Stimulated activated CD8-positive, alpha-beta memory T cell treated with anti-CD3 and anti-CD28 coated beads, Interleukin-12 subunit alpha, Interleukin-12 subunit beta, amount 100 ng/mL, for 24 hours (primary cell): ENCODE results near the gene RNF20.
"Not testable (repeated sequence)": the region's sequence is repeated elsewhere in the genome, so short reads cannot be mapped to it uniquely, and the experiment has no call there.

Source experiments
- DNase-seq: peaks from one replicate; pipeline ENCODE4 v3.0.0-alpha.2; 2020; ENCODE audit errors: extremely low read depth

Gene RNF20

DNA sequence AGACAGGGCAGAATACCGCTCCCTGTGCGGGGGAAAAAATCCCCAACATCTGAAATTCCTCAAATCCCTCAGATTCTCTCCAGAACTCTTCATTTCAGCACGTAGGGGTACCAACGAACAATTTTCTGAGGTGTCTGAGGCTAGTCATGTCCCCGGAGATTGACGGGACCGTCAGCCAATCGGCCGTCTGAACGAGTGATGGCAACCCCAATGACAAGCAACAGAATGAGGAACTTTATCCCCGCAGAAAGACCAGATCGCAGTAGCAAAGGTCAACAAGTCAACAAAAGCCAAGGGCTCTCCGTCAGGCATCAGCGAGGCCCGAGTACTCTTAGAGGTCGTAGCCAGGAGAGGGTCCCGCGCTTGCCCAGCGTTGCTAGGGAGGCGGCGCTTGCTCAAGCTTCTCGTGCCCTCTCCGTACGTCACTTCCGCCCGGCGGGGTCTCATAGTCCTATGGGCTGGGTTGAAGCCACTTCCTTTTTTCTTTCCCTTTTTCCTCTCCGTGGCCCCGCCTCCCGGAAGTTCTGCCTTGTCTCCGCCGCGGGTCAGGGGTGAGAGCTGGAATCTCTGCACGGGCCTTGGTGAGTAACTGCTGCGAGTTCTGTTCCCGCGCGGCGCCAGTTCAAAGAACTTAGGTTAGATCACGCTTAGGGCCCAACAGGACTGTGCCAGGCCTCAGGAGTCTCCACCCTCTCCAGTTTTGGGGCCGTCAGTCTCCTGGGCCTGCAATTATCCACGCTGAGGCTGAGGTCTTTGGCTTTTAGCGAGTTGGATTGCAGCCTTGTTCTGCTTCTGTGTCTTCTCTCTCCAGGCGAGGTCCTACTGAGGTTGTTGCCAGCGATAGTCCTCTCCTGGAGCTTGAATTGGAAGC lies at the start of gene RNF20:
RNF20 (plus strand) TSS at position 520 of the 871 bp plus-strand sequence. CDS start 1,571 bp downstream, outside the sequence.
- DNase-seq, result peak; percentile 99

- no peak for DNase-seq
Measured at GRCh38 chr9:101484046-101484445, 49.6 kb upstream of the RNF20 start.

- no peak for DNase-seq
Measured at GRCh38 chr9:101485924-101486692, 47.5 kb upstream of the RNF20 start.

GRCh38 chr9:101486693-101487442 lies 46.8 kb upstream of the RNF20 start:
- DNase-seq, result no peak

- DNase-seq, result no peak
Measured at GRCh38 chr9:101487443-101487840, 46.2 kb upstream of the RNF20 start.

DNA sequence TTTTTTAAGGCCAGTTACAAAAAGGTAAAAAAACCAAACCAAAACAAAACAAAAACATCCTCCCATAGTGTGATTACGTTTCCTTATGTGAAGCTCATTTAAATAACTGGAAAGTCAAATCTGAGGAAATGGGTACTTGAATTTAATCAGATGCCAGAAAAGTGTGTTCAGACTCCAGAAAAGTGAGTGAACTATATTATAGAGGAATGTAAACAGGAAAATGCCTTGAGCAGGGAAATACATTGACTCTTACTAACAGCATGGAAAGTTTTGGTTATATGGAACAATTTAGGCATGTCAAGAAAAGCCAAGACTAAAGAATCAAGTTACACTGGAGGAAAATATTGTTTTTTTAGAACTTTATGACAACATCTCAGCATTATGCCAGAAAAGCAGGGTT lies 37.8 kb upstream of the RNF20 start:
- DNase-seq, result no peak

GRCh38 chr9:101498323-101498722 lies 35.3 kb upstream of the RNF20 start:
- no peak for DNase-seq

DNA sequence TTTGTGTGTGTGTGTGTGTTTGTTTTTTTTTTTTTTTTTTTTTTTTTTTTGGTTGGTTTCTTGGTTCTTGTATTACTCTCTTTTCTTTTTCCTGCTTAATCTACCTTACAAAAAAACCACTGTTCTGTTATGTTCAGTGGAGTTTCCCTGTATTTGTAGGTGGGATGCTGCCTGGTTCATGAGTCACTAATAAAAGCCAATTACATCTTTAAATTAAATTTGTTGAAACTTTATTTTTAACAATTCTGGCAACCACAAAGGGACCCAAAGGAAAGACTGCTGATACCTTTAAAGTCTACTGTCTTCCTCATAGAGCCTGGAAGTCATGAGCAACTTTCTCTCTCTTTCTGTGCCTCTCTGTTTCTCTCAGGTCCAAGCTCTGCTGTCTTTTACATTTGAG lies 29.5 kb upstream of the RNF20 start:
- no peak for DNase-seq

DNA sequence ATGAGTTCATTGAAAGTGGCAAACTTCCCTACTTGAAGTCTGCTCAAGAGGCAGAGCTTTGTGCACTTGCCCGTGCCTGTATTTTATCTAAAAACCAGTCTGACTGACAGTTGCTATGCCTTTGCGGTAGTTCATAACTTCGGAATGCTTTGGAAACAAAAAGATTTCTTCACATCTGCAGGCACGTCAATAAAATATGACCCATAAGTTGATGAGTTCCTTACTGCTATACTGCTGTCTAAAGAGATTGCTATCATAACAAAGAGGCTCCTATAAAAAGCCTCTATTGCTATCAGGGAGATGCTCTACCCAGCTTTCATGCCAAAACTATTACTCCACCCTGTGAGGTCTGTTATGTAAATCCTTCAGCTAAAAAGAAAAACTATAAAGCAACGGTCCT lies 25.4 kb upstream of the RNF20 start:
- DNase-seq, result no peak

- DNase-seq, result no peak
Measured at GRCh38 chr9:101509572-101509971, 24.1 kb upstream of the RNF20 start.

GRCh38 chr9:101510459-101510858 lies 23.2 kb upstream of the RNF20 start:
- DNase-seq, result no peak

DNA sequence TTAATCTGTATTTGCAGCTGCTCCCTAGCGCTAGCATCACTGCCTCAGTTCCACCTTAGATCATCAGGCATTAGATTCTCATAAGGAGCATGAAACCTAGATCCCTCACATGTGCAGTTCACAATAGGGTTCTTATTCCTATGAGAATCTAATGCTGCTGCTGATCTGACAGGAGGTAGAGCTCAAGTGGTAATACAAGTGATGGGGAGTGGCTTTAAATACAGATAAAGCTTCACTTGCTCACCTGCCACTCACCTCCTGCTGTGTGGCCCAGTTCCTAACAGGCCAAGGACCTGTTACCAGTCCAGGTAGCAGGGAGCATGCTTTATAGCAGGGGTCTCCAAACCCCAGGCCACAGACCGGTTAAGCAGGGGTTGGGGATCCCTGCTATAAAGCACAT lies 22.6 kb upstream of the RNF20 start:
- DNase-seq, result no peak

DNA sequence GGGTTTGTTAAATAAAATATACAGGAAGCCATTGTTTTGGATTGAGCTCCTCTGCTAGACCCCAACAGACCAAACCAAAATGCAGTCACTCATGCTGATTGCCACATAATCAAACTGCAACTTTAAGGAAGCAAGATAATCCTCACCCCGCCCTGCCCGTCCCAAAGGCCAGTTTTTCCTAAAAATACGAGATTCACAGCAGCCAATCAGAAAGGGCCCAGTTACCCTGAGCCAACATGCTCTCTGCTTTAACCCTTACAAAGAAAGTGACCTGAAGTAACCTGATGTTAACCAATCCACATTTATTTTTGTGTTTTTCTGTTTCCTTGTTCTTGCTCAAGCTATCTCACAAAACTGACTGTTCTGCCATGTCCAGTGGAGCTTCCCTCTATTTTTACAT lies 21.5 kb upstream of the RNF20 start:
- no peak for DNase-seq

DNA sequence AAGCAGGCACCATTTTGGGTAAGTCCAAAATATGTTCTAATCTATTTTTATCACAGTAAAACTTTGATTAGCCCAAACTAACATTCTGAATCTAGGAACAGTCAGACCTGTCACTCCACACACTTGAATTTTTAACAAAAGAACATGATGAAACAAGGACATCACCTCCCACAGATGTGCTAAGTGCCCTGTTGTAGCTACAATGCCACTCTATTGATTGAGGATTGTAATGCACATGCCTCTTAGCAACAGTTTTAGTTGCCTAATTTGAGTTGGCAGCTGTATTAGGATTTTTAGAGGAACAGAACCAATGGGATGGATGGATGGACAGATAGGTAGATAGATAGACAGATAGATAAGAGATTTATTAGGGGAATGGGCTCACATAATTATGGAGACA lies 20.3 kb upstream of the RNF20 start:
- no peak for DNase-seq

DNA sequence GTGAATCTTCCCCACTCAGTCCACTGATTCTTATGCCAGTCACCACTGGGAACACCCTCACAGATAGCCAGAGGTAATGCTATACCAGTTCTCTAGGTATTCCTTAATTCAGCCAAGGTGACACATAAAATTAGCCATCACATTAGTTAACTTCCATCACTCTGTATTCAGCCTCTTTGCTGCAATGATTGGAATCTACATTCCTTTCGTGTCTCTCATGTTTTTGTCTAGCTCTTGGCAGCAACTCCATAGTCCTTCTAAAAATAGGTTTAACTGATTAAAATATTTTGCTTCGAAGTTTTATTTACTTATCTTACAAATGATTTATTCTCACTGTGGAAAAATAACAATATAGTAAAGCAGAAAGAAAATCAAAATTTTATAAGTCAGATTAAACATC lies 19.6 kb upstream of the RNF20 start:
- DNase-seq, result no peak

DNA sequence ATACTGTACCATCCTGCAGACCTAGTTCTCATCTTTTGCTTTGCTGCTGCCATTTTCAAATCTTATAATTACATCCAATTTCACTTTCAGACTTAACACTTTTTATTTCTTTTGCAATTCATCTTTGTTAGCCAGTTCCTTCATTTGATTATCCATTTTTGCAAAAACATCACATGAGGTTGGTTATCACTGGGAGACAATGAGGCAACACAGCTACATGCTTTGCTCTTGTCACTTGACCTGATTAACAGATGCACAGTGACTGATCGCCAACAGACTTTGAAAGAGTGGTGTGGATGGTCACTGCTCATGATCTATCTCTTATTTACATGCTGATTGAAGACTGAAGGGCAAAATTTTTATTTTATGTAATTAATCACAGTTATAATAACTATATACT lies 17.0 kb upstream of the RNF20 start:
- no peak for DNase-seq

GRCh38 chr9:101518489-101518888 lies 15.2 kb upstream of the RNF20 start:
- not testable (repeated sequence) for DNase-seq

- no peak for DNase-seq
Measured at GRCh38 chr9:101524371-101524770, 9.3 kb upstream of the RNF20 start.

- DNase-seq, result no peak
Measured at GRCh38 chr9:101527066-101527465, 6.6 kb upstream of the RNF20 start.

DNA sequence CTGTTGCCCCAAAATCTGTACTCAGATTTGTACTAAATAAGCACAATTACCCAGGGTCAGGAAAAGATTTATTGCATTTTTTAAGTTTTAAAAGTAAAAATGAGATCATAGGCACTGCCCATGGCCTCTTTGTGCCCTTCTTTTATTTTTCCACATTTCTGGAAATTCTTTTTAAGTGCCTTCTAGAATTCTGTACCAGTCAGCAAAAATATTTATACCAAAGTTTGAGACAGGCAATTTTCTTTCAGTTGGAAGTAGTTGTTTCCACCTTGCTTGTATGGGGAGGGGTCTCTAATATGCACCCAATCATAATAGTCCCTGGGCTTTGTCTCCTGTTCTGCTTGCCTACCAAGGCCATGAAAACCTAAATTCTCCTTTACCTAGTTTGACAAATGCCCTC lies 5.6 kb upstream of the RNF20 start:
- no peak for DNase-seq

DNA sequence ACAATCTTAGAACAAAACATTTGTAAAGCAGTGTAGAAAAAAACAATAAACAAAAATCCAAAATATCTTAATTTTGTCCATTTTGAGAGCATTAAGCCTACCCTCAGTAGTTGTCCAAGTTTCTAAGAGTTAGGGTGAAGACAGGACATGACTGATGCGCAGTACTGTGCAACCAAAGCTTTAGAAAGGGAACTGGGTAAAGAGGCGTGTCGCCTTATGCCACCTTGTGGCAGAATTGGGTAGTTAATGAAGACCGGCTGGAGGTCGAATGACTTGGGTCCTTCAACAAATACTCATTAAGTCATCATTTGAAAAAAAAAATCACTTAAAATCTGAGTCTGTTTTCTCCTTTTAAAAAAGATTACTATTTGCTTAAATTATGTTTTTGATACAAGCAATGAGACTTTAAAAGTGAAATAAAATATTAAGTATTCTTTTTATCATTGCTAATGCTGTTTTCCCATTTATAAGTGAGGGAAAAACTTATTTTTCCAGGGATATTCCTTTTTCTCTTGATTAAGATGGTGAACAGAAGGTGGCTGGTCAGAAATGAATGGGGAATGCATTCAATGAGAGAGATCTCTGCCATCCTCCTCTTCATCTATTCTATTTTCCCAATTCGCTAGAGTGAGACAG lies 3.5 kb upstream of the RNF20 start:
- peak; percentile 14 for DNase-seq

- no peak for DNase-seq
Measured at GRCh38 chr9:101536351-101536750, 2.7 kb downstream of the RNF20 start.
